Smooth muscle cell (in vitro differentiated cells): Measurements from ENCODE around the gene CH25H. TPM values are rescaled to one million over a fixed set of nuclear protein-coding genes. Genes with fewer than 3 reads are reported as not detected.

Experiments
- DNase-seq: peaks from one replicate; lab custom pipeline; 2025; ENCODE audit not compliant: unreplicated experiment; lab: John Stamatoyannopoulos, UW
- H2AFZ ChIP-seq: fragments of 200-600 bp; sonication (generic); 2 replicates; pipeline ENCODE4 v1.6.0; 2016; ENCODE audit warnings: antibody characterized with exemption, low read depth, mild to moderate bottlenecking
- H3F3A ChIP-seq: fragments of 200-600 bp; sonication (generic); 2 replicates; pipeline ENCODE4 v1.6.0; 2017; ENCODE audit warnings: antibody characterized with exemption, low read depth
- H3K27ac ChIP-seq: fragments of 200-600 bp; sonication (generic); 2 replicates; pipeline ENCODE4 v1.5.1; 2016; ENCODE audit warnings: low read depth, mild to moderate bottlenecking
- H3K27me3 ChIP-seq: fragments of 200-600 bp; sonication (generic); 2 replicates; pipeline ENCODE4 v1.6.1; 2016; ENCODE audit warnings: low read depth, mild to moderate bottlenecking
- H3K36me3 ChIP-seq: fragments of 200-600 bp; sonication (generic); 2 replicates; pipeline ENCODE4 v1.5.1; 2016; ENCODE audit warnings: low read depth
- H3K4me1 ChIP-seq: fragments of 200-600 bp; sonication (generic); 2 replicates; pipeline ENCODE4 v1.5.1; 2016; ENCODE audit warnings: low read depth
- H3K4me2 ChIP-seq: fragments of 200-600 bp; sonication (generic); 2 replicates; pipeline ENCODE4 v1.6.0; 2016; ENCODE audit warnings: mild to moderate bottlenecking
- H3K4me3 ChIP-seq: fragments of 200-600 bp; sonication (generic); 2 replicates; pipeline ENCODE4 v1.5.1; 2016; ENCODE audit warnings: mild to moderate bottlenecking
- H3K79me2 ChIP-seq: fragments of 200-600 bp; sonication (generic); 2 replicates; pipeline ENCODE4 v1.6.0; 2016; ENCODE audit warnings: low read depth, mild to moderate bottlenecking
- H3K9ac ChIP-seq: fragments of 200-600 bp; sonication (generic); 2 replicates; pipeline ENCODE4 v1.6.0; 2016; ENCODE audit warnings: low read depth
- H3K9me3 ChIP-seq: fragments of 200-600 bp; sonication (generic); replicated peaks from 2 replicates; pipeline ENCODE4 v1.5.1; 2016; ENCODE audit warnings: low read depth
- H4K20me1 ChIP-seq: fragments of 200-600 bp; sonication (generic); 2 replicates; pipeline ENCODE4 v1.6.0; 2016; ENCODE audit warnings: low read depth
- CTCF ChIP-seq: fragments of 200-600 bp; sonication (generic); IDR thresholded peaks from 2 replicates; pipeline ENCODE4 v1.5.1; 2017; ENCODE audit warnings: borderline replicate concordance, mild to moderate bottlenecking, antibody characterized with exemption; ENCODE audit not compliant: insufficient read depth, poor library complexity, severe bottlenecking
- WGBS: methylation state at CpG from one replicate; pipeline ENCODE4 v1.1.7; 2016; ENCODE audit warnings: low lambda C conversion rate; 5-methylcytosine and 5-hydroxymethylcytosine counted together
- polyA plus RNA-seq: library from polyadenylated mRNA; unstranded; fragments of >200 nt; fragmentation: Nextera tagmentation; extraction: Ambion mirVana; gene quantifications from 2 replicates; pipeline ENCODE4 v1.2.1, GENCODE V29; 2016
- total RNA-seq: library from RNA; depleted of rRNA; stranded (reverse); fragments of >200 nt; gene quantifications from 2 replicates; pipeline ENCODE4 v1.2.3, GENCODE V29; 2014

The CH25H gene
- total and polyA plus RNA-seq, 2 experiments from 2014 or later = not detected

- Histone ChIP-seq H3K79me2 (no peaks in the 10 kb centered on the region), H3K9me3 (no peaks in the 10 kb centered on the region), H3K4me2 (no peak overlapping the region), H4K20me1 (no peaks in the 10 kb centered on the region), H3K9ac (no peak overlapping the region), H2AFZ (no peak overlapping the region), H3K36me3 (no peaks in the 10 kb centered on the region), H3K4me1 (peaks cover 11% of the 10 kb centered on the region), H3K27me3 (peaks cover 22% of the 10 kb centered on the region), H3F3A (no peaks in the 10 kb centered on the region), H3K27ac (no peak overlapping the region), H3K4me3 (no peak overlapping the region)
- no peak for DNase-seq
- no peak for TF ChIP-seq CTCF
These were observed 39.2 kb downstream of the CH25H start for GRCh38 chr10:89167915-89168314.

GRCh38 chr10:89165923-89166322, 41.2 kb downstream of the CH25H start:
- no peaks in the 10 kb centered on the region for H4K20me1 ChIP-seq
- DNase-seq = no peak
- H3K27ac ChIP-seq = no peak overlapping the region
- H3K9me3 ChIP-seq = no peaks in the 10 kb centered on the region
- no peak overlapping the region for H3K4me3 ChIP-seq
- no peaks in the 10 kb centered on the region for H3F3A ChIP-seq
- H3K9ac ChIP-seq = no peak overlapping the region
- H3K36me3 ChIP-seq = no peaks in the 10 kb centered on the region
- no peaks in the 10 kb centered on the region for H3K79me2 ChIP-seq
- no peak for TF ChIP-seq CTCF
- H3K4me1 ChIP-seq = no peaks in the 10 kb centered on the region
- WGBS = 72% methylated on average over 4 of the region's 4 CpGs
- H3K27me3 ChIP-seq = peaks cover 29% of the 10 kb centered on the region
- H2AFZ ChIP-seq = no peak overlapping the region
- H3K4me2 ChIP-seq = no peak overlapping the region

GRCh38 chr10:89164920-89165319, 42.2 kb downstream of the CH25H start:
- no peaks in the 10 kb centered on the region for H3K9me3 ChIP-seq
- no peaks in the 10 kb centered on the region for H3K79me2 ChIP-seq
- no peaks in the 10 kb centered on the region for H3K4me1 ChIP-seq
- no peaks in the 10 kb centered on the region for H3K36me3 ChIP-seq
- 94% methylated on average over 4 of the region's 4 CpGs for WGBS
- no peak for TF ChIP-seq CTCF
- H3F3A ChIP-seq = no peaks in the 10 kb centered on the region
- DNase-seq = no peak
- no peak overlapping the region for H3K27ac ChIP-seq
- no peaks in the 10 kb centered on the region for H4K20me1 ChIP-seq
- peaks cover 27% of the 10 kb centered on the region for H3K27me3 ChIP-seq
- no peak overlapping the region for H3K4me2 ChIP-seq
- H3K4me3 ChIP-seq = no peak overlapping the region
- H2AFZ ChIP-seq = no peak overlapping the region
- H3K9ac ChIP-seq = no peak overlapping the region

- Histone ChIP-seq H4K20me1 (no peaks in the 10 kb centered on the region), H2AFZ (no peak overlapping the region), H3K27ac (no peak overlapping the region), H3F3A (no peaks in the 10 kb centered on the region), H3K79me2 (no peaks in the 10 kb centered on the region), H3K4me3 (no peak overlapping the region), H3K9ac (no peak overlapping the region), H3K9me3 (no peaks in the 10 kb centered on the region), H3K4me2 (no peak overlapping the region), H3K4me1 (no peaks in the 10 kb centered on the region), H3K36me3 (no peaks in the 10 kb centered on the region), H3K27me3 (peaks cover 27% of the 10 kb centered on the region)
- TF ChIP-seq CTCF = no peak
- WGBS = 90% methylated on average over 3 of the region's 3 CpGs
- no peak for DNase-seq
These were observed 43.0 kb downstream of the CH25H start for GRCh38 chr10:89164080-89164479.
